ENCODE results near the gene KCTD5. TPM values are rescaled to one million over a fixed set of nuclear protein-coding genes. Genes with fewer than 3 reads are reported as not detected.
"Not testable (repeated sequence)": the region's sequence is repeated elsewhere in the genome, so short reads cannot be mapped to it uniquely, and the experiment has no call there.

The KCTD5 gene
- total RNA-seq, 2 experiments from 2014 or later: 31.6 to 34.4 TPM

- no peak overlapping the region for H3K4me3 Mint-ChIP-seq
These were observed 10.1 kb downstream of the KCTD5 start for GRCh38 chr16:2692251-2692947.

GRCh38 chr16:2692948-2693651 lies 10.8 kb downstream of the KCTD5 start:
- no peaks in the 10 kb centered on the region for H3K9me3 Mint-ChIP-seq
- no peak overlapping the region for H3K27ac Mint-ChIP-seq
- DNase-seq: no peak
- H3K36me3 Mint-ChIP-seq (ENCODE audit: low read depth): peaks cover 7% of the 10 kb centered on the region
- POLR2A ChIA-PET: no interaction called here
- no peak overlapping the region for H3K4me3 Mint-ChIP-seq
- CTCF ChIA-PET: no interaction called here
- no peaks in the 10 kb centered on the region for H3K27me3 Mint-ChIP-seq
- peaks cover 4% of the 10 kb centered on the region for H3K4me1 Mint-ChIP-seq

More at GRCh38 chr16:2692251-2692947, 10.1 kb downstream of the KCTD5 start:
- ChIA-PET CTCF (interaction anchor here (0.5 to 1.3 kb wide), 2 partner anchors 9 to 101 kb away, joined by 4 read pairs; no protein-coding TSS in a partner anchor), POLR2A (no interaction called here)
- H3K4me1 Mint-ChIP-seq: peaks cover 10% of the 10 kb centered on the region
- H3K36me3 Mint-ChIP-seq (ENCODE audit: low read depth): peaks cover 7% of the 10 kb centered on the region
- no peak overlapping the region for H3K27ac Mint-ChIP-seq
- H3K9me3 Mint-ChIP-seq: no peaks in the 10 kb centered on the region
- DNase-seq: no peak
- no peaks in the 10 kb centered on the region for H3K27me3 Mint-ChIP-seq

- H3K27ac Mint-ChIP-seq; POLR2A ChIA-PET; CTCF ChIA-PET; DNase-seq; H3K27me3 Mint-ChIP-seq; H3K4me3 Mint-ChIP-seq; H3K36me3 Mint-ChIP-seq (ENCODE audit: low read depth); H3K9me3 Mint-ChIP-seq; H3K4me1 Mint-ChIP-seq: not testable (repeated sequence)
These were observed 14.4 kb downstream of the KCTD5 start for GRCh38 chr16:2696601-2697250.

- ChIA-PET CTCF (no interaction called here), POLR2A (no interaction called here)
- no peak for DNase-seq
- Mint-ChIP-seq H3K27me3 (no peaks in the 10 kb centered on the region), H3K4me3 (no peak overlapping the region), H3K36me3 (ENCODE audit: low read depth) (peaks cover 4% of the 10 kb centered on the region), H3K27ac (no peak overlapping the region), H3K4me1 (peaks cover 2% of the 10 kb centered on the region), H3K9me3 (no peaks in the 10 kb centered on the region)
These were observed 15.2 kb downstream of the KCTD5 start for GRCh38 chr16:2697401-2697948.

GRCh38 chr16:2698103-2698870 lies 16.0 kb downstream of the KCTD5 start:
- no peaks in the 10 kb centered on the region for H3K27me3 Mint-ChIP-seq
- no peak overlapping the region for H3K4me3 Mint-ChIP-seq
- no peak for DNase-seq
- peaks cover 4% of the 10 kb centered on the region for H3K36me3 Mint-ChIP-seq (ENCODE audit: low read depth)
- peaks cover 2% of the 10 kb centered on the region for H3K4me1 Mint-ChIP-seq
- ChIA-PET POLR2A (no interaction called here), CTCF (interaction anchor here (1.0 to 1.1 kb wide), 2 partner anchors 18 to 22 kb away, joined by 3 to 4 read pairs; partner anchors contain the start of gene PRSS27)
- H3K27ac Mint-ChIP-seq: no peak overlapping the region
- H3K9me3 Mint-ChIP-seq: no peaks in the 10 kb centered on the region

- H3K4me3 Mint-ChIP-seq: no peak overlapping the region
- ChIA-PET POLR2A (no interaction called here), CTCF (interaction anchor here (1.0 to 1.4 kb wide), 3 partner anchors 17 to 47 kb away, joined by 3 to 4 read pairs (median 3); partner anchors contain the start of gene PRSS27)
- H3K27me3 Mint-ChIP-seq: no peaks in the 10 kb centered on the region
- no peak for DNase-seq
- H3K36me3 Mint-ChIP-seq (ENCODE audit: low read depth): peaks cover 4% of the 10 kb centered on the region
- H3K4me1 Mint-ChIP-seq: no peaks in the 10 kb centered on the region
- H3K27ac Mint-ChIP-seq: no peak overlapping the region
- no peaks in the 10 kb centered on the region for H3K9me3 Mint-ChIP-seq
These were observed 16.8 kb downstream of the KCTD5 start for GRCh38 chr16:2698965-2699750.

GRCh38 chr16:2699791-2700600 lies 17.7 kb downstream of the KCTD5 start:
- POLR2A ChIA-PET: no interaction called here
- Mint-ChIP-seq H3K36me3 (ENCODE audit: low read depth) (peaks cover 4% of the 10 kb centered on the region), H3K9me3 (no peaks in the 10 kb centered on the region), H3K4me1 (no peaks in the 10 kb centered on the region), H3K27me3 (no peaks in the 10 kb centered on the region), H3K27ac (no peak overlapping the region), H3K4me3 (no peak overlapping the region)
- DNase-seq: no peak
- CTCF ChIA-PET: interaction anchor here (1.1 to 1.4 kb wide), 2 partner anchors 16 to 46 kb away, joined by 3 read pairs; no protein-coding TSS in a partner anchor

- H3K36me3 Mint-ChIP-seq (ENCODE audit: low read depth): peaks cover 4% of the 10 kb centered on the region
- CTCF ChIA-PET: no interaction called here
These were observed 18.5 kb downstream of the KCTD5 start for GRCh38 chr16:2700786-2701185.

GRCh38 chr16:2701272-2701671 lies 18.9 kb downstream of the KCTD5 start:
- no peak overlapping the region for H3K4me3 Mint-ChIP-seq
- no peak for DNase-seq
- ChIA-PET CTCF (interaction anchor here (1.2 kb wide), 1 partner anchor 10 kb away, joined by 4 read pairs; no protein-coding TSS in a partner anchor), POLR2A (no interaction called here)
- no peaks in the 10 kb centered on the region for H3K9me3 Mint-ChIP-seq
- no peaks in the 10 kb centered on the region for H3K27me3 Mint-ChIP-seq
- no peak overlapping the region for H3K27ac Mint-ChIP-seq
- H3K36me3 Mint-ChIP-seq (ENCODE audit: low read depth): peaks cover 4% of the 10 kb centered on the region
- no peaks in the 10 kb centered on the region for H3K4me1 Mint-ChIP-seq

More at GRCh38 chr16:2700786-2701185, 18.5 kb downstream of the KCTD5 start:
- Mint-ChIP-seq H3K9me3 (no peaks in the 10 kb centered on the region), H3K4me3 (no peak overlapping the region), H3K27me3 (no peaks in the 10 kb centered on the region), H3K27ac (no peak overlapping the region), H3K4me1 (no peaks in the 10 kb centered on the region)
- POLR2A ChIA-PET: no interaction called here
- DNase-seq: no peak

- DNase-seq: no peak
- POLR2A ChIA-PET: no interaction called here
- Mint-ChIP-seq H3K27me3 (no peaks in the 10 kb centered on the region), H3K4me3 (no peak overlapping the region), H3K4me1 (no peaks in the 10 kb centered on the region), H3K27ac (peak overlapping the region; percentile 5), H3K36me3 (ENCODE audit: low read depth) (peaks cover 4% of the 10 kb centered on the region), H3K9me3 (no peaks in the 10 kb centered on the region)
- CTCF ChIA-PET: interaction anchor here (1.2 kb wide), 1 partner anchor 10 kb away, joined by 4 read pairs; no protein-coding TSS in a partner anchor
These were observed 19.6 kb downstream of the KCTD5 start for GRCh38 chr16:2701713-2702437.

- no peak for DNase-seq
These were observed 20.1 kb downstream of the KCTD5 start for GRCh38 chr16:2702438-2702825.

More at GRCh38 chr16:2702438-2702825, 20.1 kb downstream of the KCTD5 start:
- Mint-ChIP-seq H3K36me3 (ENCODE audit: low read depth) (no peaks in the 10 kb centered on the region), H3K27ac (no peak overlapping the region), H3K9me3 (no peaks in the 10 kb centered on the region), H3K4me1 (no peaks in the 10 kb centered on the region), H3K27me3 (no peaks in the 10 kb centered on the region), H3K4me3 (no peak overlapping the region)
- ChIA-PET CTCF (interaction anchor here (1.2 kb wide), 1 partner anchor 11 kb away, joined by 4 read pairs; no protein-coding TSS in a partner anchor), POLR2A (no interaction called here)

All from activated CD4-positive, alpha-beta T cell treated with anti-CD3 and anti-CD28 coated beads, Interleukin-2, amount 10 ng/mL, durations not matched to agents 7 days and 5 days (primary cell).